Astrocyte (in vitro differentiated cells and primary cell): ENCODE measurements around the gene COBL.

Source experiments
- CTCF ChIP-seq: IDR thresholded peaks from 2 replicates; pipeline ENCODE4 v1.5.1; 2011; ENCODE audit warnings: low read depth, mild to moderate bottlenecking, inconsistent platforms, low read length, moderate library complexity; ENCODE audit not compliant: insufficient read depth
- EZH2 ChIP-seq: IDR thresholded peaks from 2 replicates; pipeline ENCODE4 v1.6.1; 2012; ENCODE audit warnings: mild to moderate bottlenecking, low read length, inconsistent platforms; ENCODE audit not compliant: insufficient read depth

GRCh38 chr7:51035716-51036115 lies 280.9 kb downstream of the COBL start:
- TF ChIP-seq CTCF (no peak), EZH2 (no peak)
